NCI-H524 (cell line): Measurements from ENCODE around the gene PRR35.
A peak's percentile ranks its signal among the peaks of the same experiment; 100 is the strongest.

Experiments used
- DNase-seq, 2 experiments: peaks; one replicate each; lab custom pipeline; 2025; lab: John Stamatoyannopoulos, UW

PRR35 gene

GRCh38 chr16:560204-560700 is at the start of gene PRR35:
Gene PRR35 (plus strand): TSS chr16:560394. CDS start chr16:563295, 2,901 bp downstream.
- no peak for DNase-seq

GRCh38 chr16:512802-513201 is 47.4 kb upstream of the PRR35 start:
- no peak for DNase-seq

GRCh38 chr16:513950-514349 is 46.2 kb upstream of the PRR35 start:
- no peak for DNase-seq

GRCh38 chr16:515175-515938 is 44.8 kb upstream of the PRR35 start:
- DNase-seq: no peak

- no peak for DNase-seq
Measured at GRCh38 chr16:515939-516226, 44.3 kb upstream of the PRR35 start.

- DNase-seq: no peak
Measured at GRCh38 chr16:516301-516700, 43.9 kb upstream of the PRR35 start.

- DNase-seq: no peak
Measured at GRCh38 chr16:518858-519257, 41.3 kb upstream of the PRR35 start.

GRCh38 chr16:519425-519824 is 40.8 kb upstream of the PRR35 start:
- no peak for DNase-seq

GRCh38 chr16:519841-520687 is 40.1 kb upstream of the PRR35 start:
- no peak for DNase-seq

- DNase-seq: no peak
Measured at GRCh38 chr16:520847-521246, 39.3 kb upstream of the PRR35 start.

- DNase-seq: no peak
Measured at GRCh38 chr16:521381-522210, 38.6 kb upstream of the PRR35 start.

GRCh38 chr16:522320-523096 is 37.7 kb upstream of the PRR35 start:
- no peak for DNase-seq

- DNase-seq: no peak
Measured at GRCh38 chr16:523097-523741, 37.0 kb upstream of the PRR35 start.

- DNase-seq: no peak
Measured at GRCh38 chr16:524274-525040, 35.7 kb upstream of the PRR35 start.

- DNase-seq: no peak
Measured at GRCh38 chr16:525123-525519, 35.1 kb upstream of the PRR35 start.

- DNase-seq: no peak
Measured at GRCh38 chr16:525520-526180, 34.5 kb upstream of the PRR35 start.

- peak in 1 of 2 experiments; percentile 42 for DNase-seq
Measured at GRCh38 chr16:526181-527014, 33.8 kb upstream of the PRR35 start.

GRCh38 chr16:527015-527903 is 32.9 kb upstream of the PRR35 start, which contains the start of gene CAPN15:
Gene CAPN15 (plus strand): TSS chr16:527712. CDS start chr16:546839, 19,127 bp downstream.
- peak; percentile 83 to 91 for DNase-seq
